Smooth muscle cell of the brain vasculature (primary cell): Measurements from ENCODE around the gene ZFP91.
"Not testable (repeated sequence)": the region's sequence is repeated elsewhere in the genome, so short reads cannot be mapped to it uniquely, and the experiment has no call there.

Experiments used
- DNase-seq: peaks from one replicate; pipeline ENCODE4 v3.0.0-alpha.2; 2012; ENCODE audit warnings: low read depth, low spot score

The ZFP91 gene, protein sequence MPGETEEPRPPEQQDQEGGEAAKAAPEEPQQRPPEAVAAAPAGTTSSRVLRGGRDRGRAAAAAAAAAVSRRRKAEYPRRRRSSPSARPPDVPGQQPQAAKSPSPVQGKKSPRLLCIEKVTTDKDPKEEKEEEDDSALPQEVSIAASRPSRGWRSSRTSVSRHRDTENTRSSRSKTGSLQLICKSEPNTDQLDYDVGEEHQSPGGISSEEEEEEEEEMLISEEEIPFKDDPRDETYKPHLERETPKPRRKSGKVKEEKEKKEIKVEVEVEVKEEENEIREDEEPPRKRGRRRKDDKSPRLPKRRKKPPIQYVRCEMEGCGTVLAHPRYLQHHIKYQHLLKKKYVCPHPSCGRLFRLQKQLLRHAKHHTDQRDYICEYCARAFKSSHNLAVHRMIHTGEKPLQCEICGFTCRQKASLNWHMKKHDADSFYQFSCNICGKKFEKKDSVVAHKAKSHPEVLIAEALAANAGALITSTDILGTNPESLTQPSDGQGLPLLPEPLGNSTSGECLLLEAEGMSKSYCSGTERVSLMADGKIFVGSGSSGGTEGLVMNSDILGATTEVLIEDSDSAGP

DNA sequence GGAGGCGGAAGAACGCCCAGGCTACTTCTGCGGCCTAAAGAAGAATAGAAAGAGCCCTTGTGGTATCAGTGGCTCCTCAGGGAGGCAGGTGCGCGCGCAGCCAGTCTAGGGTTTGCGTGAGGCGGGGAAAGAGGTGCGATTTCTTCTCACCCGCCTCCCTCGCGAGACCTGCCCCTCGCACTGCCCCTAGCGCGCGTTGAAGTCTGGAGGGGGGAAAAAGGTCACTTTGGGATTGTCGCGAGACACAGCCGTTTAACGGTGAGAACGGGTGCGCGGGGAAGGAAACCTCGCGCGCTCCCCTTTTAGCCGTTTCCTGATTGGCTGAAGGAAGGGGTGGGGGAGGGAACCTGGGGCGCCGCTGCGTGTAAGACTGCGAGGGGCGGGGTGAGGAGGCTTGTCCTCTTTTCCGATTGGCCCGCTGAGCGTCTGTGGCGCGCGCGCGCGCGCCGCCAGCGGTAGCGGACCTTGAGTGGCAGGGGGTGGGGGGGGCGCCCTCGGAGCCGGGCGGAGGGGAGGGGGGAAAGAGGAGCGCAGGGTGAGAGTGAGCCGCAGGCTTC lies at the start of gene ZFP91:
ZFP91 (plus strand) TSS at position 429 of the 557 bp plus-strand sequence. CDS start 219 bp downstream, outside the sequence.
- DNase-seq, result peak; percentile 97

DNA sequence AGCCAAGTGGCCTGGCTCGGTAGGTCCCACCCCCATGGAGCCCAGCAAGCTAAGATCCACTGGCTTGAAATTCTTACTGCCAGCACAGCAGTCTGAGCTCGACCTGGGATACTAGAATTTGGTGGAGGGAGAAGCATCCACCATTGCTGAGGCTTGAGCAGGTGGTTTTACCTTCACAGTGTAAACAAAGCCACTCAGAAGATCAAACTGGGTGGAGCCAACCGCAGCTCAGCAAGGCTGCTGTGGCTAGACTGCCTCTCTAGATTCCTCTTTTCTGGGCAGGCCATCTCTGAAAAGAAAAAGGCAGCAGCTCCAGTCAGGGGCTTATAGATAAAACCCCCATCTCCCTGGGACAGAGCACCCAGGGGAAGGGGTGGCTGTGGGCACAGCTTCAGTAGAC lies 48.6 kb upstream of the ZFP91 start:
- DNase-seq, result no peak

DNA sequence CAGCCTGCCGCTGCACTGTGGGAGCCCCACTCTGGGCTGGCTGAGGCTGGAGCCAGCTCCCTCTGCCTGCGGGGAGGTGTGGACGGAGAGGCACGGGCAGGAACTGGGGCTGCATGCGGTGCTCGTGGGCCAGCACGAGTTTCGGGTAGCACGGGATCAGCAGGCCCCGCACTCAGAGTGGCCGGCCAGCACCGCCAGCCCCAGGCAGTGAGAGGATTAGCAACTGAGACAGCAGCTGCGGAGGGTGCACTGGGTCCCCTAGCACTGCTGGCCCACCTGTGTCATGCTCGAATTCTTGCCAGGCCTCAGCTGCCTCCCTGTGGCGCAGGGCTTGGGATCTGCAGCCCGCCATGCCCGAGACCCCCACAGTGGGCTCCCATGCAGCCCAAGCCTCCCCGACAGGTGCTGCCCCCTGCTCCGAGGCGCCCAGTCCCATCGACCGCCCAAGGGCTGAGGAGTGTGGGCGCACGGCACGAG lies 47.0 kb upstream of the ZFP91 start:
- DNase-seq, result no peak

DNA sequence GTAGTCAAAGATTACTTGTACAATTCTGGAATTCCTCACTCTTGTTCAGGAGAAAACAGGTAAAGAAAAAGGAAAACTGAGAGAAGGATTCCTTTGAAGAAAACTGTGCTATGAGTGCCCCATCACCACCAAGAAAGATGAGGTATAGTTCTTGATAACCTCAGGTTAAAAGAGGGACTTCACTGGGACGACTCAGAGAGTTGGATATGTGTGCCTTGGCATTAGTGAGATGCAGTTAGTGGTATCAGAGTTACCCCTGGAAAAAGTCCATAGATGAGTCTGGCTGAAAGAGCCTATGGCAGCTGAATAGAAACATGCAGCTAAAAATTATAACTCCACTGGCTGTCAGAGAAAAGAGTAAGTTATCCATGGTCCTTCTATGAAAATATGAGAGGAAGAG lies 32.0 kb upstream of the ZFP91 start:
- DNase-seq, result no peak

DNA sequence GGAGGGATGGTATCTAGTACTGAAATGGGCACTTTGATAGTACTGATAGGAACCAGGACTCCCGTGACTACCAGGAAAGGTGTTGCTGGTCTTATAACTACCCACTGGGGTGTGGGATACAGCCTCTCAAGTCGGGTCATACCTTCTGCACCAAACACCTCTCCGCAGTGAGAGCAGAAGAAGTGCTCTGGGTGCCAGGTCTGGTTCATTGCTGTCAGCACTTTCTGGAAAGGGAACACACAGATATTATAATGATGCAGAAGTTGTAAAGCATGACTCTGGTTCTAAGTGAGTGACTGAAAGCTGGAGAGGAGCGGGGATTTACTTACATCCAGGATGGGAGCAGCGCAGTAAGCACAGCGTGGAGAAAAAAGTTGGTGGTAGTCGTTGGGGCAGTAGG lies 29.2 kb upstream of the ZFP91 start:
- no peak for DNase-seq

DNA sequence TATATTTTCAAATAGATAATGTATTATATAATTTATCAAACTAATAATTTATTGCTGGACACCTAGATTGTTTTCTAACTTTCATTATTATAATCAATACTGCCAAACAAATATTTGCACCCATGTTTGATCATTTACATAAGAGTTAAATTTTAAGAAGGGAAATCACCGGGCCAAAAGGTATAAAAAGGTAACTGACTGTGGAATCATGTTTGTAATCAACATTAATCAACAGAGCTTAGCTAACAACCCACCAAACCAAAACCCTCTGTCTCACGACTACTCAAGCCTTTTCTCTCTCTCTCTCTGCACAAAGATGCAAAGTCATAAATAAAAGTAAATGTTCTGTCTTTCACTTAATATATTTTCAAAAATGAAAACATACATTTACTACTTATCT lies 18.0 kb upstream of the ZFP91 start:
- DNase-seq, result no peak

DNA sequence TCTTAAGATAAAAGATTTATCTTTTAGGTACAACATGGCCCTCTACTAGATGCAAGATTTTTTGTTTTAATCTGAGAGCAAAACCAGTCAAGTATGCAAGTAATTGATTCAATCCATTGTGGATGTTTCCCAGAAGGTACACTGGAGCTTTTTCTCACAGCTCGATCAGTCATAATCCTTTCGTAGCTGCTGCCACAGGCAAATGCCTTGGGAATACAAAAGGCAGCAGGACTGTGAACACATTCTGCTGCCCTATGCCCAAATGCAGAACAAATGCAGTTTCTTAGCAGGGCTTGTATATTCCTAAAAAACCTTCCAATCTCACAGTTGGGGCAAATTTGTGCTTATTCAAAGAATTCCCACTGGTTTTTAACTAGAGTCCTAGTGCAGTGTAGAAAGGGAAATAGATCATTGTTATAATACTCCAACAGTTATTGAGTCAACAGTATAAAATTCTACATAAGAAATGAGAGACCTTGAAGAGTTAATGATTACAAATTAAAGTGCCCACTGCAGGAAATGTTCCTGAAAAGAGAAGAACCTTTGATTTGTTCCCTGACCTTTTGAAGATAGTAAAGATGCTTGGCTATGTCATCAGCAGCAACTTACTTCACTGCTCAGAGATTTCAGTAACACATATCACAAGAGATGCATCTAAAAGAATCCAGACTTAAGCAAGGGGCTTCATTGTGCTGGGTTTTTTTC lies 17.3 kb upstream of the ZFP91 start:
- DNase-seq, result no peak

DNA sequence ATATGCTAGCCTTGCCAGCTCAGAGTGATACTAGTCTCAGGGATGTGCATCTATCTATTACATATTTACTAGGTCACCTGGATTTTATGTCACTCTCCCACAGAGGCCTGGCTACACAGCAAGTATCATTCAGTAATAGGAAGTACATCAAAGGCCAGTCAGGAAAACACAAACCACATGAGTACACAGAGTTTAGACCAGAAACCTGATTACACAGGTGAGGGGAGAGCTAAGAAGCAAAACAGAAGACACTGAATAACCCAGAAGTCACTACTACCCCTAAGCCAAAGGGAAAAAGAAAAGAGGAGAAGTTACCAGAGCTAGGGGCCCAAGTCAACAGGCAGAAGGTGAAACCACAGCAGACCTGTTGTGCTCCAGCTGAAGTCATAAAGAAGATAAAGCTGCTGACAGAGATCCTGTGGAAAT lies 16.5 kb upstream of the ZFP91 start:
- no peak for DNase-seq

DNA sequence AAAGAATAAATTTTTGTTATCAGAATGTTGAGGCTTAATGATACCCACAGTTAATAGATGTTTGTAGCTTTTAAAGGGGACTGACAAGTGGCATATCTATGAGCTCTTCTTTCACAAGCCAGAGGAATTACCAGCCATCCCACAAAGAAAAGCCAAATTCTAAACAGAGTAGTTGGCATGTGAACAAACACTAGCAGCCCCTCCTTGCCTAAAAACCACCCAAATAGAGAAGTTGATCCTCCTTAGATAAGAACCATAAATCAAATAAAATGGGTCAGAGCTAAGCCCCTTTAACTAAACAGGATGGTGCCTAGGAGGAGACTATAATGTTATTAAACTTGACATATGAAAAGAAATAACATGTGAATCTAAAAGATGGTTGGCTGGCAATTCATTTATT lies 14.6 kb upstream of the ZFP91 start:
- DNase-seq, result no peak

DNA sequence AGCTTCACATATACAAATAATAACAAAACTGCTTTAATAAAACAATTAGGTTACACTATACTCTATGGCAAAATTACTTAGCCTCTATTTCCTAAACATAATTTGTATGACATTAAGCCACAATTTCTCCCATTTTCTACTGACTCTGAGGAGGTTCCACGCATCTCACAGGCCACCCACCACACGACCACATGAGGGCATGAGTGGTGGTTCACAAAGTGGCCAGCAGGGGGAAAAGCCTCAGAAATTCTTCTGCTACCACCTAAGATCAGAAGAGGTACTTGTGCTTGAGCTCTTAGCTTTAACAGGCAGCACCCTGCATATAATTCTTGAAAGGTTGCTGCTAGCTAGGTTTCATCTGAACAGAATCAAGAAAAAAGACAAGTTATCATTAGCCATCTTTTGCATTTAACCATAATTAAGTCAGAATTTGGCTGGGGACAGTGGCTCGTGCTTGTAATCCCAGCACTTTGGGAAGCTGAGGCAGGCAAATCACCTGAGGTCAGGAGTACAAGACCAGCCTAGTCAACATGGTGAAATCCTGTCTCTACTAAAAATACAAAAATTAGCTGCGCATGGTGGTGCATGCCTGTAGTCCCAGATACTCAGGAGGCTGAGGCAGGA lies 10.9 kb upstream of the ZFP91 start:
- DNase-seq, result peak; percentile 17

DNA sequence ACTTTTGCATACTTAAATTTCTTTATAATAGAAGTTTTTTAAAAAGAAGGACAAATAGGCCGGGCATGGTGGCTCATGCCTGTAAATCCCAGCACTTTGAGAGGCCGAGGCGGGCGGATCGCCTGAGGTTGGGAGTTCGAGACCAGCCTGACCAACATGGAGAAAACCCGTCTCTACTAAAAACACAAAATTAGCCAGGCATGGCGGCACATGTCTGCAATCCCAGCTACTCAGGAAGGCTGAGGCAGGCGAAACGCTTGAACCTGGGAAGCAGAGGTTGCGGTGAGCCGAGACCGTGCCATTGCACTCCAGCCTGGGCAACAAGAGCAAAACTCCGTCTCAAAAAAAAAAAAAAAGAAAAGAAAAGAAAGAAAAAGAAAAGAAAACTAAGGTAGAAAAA lies 6.0 kb upstream of the ZFP91 start:
- DNase-seq, result not testable (repeated sequence)

DNA sequence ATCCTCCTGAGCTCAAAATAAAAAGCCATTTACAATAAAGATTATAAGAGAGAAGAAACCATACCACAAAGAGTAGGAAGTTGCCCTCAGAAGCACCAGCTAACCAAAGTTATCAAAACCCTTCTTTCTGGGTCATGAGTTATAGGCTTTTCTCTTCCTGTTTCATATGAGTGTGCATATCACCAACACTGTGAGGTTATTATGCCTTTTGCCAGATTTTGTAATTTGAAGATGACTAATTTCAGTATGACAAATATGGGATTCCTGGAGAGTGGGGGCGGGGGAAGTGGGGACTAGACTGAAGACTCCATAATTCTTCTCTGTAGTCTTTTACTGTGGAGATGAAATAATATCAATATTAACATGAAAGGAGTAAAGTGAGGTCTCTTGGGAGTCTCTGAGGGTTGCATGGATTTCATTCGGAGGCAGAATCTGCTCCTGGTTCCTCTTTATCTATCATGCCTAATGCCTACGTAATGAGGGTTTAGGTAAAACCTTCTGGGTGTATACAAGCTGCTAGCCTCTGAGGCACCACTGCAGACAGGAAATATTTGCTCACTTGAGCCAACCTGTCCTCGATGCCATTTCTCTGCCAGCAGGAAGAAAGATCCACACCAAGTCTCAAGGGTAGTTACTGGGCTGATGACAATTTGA lies 5.3 kb upstream of the ZFP91 start:
- peak; percentile 15 for DNase-seq

DNA sequence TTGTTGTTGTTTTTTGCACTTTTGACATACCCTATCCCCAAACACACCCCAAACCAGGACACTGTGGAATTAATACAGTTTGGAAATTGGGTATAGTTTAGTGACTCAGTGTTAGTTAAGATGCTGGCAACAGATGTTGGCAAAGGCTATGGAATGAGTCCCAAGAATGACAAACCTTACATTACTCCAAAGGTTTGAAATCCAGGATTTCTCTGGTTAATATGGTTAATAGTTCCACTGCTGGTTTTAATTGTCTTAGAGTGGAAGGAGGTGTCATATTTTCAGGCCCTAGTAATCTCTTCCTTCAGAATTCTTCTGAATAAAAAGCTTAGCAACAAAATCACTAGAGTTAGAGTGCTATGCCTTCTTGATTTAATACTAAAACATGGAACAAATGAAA lies 4.0 kb upstream of the ZFP91 start:
- DNase-seq, result no peak

DNA sequence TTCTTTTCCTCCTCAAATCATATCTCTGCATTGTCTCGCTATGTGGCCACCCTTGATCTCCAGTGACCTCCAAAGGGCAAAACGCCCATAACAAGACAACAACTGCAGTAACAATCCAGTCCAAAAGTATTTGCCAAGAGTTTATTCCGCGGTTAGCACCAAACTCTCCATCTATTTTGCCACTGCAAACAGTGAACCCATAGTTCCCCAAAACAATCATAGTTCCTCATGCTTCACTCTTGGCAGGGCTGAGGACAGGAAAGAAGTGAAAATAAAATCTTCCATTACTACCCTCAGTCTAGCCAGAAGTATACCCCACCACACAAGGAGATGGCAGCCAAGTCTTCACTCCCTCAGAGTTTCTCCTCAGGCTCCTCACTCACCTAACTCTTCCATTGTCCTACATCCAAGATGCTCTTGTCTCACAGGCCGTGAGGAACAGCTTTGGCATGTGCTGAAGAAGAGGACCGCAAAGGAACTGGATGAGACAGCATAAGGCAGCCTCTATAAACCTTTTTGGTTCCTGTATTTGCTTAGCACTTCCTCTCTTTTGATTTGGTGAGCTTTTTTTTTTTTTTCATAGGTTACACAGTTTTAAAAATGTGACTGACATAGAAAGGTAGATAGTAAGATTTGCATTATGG lies 3.4 kb upstream of the ZFP91 start, which contains the start of gene LPXN:
LPXN (minus strand) TSS at position 480 of the 644 bp plus-strand sequence; CDS start at position 396, 84 bp downstream.
- DNase-seq, result no peak

DNA sequence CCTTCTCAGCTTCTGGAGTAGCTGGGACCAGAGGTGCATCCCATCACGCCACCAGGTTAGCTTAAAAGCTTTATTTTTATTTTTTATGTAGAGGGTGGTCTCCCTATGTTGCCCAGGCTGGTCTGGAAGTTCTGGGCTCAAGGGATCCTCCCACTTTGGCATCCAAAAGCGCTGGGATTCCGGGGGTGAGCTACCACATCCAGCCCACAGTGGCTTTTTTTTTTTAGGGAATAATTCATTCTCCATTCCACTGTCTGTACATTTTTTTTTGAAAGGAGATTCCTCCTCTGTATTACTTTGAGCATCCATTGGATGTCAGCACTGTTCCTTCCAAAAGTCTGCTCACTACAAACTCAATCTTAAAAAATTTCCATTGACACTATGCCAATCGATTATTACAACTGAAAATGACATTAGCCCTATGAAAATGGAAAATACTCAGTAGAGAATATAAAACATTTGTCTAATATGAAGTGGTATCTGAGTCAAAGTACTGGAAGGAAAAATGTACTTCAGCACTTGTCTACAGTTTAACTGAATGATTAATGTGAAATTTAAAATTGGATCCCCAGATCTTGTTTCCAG lies 1.9 kb upstream of the ZFP91 start:
- DNase-seq, result peak; percentile 15

DNA sequence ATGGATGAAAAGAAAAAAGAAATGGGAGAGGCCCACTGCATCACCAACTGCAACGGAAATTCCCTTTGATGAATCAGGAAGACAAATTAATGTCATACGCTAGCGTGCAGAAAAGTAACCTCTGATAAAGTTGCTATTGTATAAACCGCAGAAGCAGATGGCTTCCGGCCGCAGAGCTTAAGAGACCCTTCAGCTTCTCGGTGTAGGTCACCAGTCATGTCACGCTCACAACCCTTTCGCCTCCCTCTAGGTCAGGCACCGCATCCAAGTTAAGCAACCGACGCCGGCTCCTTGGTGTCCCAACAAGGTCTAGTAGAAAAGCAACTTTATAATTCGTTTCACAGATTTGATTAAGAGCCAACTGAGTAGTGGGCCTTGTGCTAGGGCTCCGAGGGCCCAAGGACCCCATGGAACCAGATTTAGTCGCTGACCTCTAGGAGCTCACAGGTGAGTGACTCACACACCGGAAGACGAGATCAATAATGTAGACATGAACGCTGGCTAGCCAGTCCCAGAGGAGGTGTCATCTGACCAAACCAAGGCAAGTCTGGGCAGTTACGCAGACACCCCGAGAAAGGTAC lies 1.2 kb upstream of the ZFP91 start:
- DNase-seq, result peak; percentile 17

DNA sequence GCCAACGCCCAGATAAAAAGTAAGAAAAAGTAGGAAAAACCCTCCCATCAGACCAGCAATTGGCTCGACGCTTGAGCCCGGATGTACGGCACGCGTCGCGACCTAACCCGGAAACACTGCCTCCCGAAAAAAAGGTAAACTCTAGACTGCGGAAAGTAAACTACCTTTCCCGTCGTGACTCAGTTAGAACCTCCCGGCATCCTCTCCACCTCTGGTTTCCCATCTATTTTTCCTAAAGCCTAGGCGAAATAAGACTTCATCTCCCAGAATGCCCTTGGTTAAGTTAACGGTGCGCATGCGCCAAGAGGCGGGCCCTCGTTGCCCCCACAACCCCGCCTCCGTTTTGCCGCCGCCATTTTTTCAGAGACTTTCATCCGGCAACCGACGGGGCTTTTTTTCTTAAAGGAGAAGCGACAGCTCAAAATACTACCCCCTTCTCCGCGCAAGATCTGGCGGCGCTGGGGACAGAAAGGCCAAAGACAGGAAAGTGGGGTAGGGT lies 678 bp upstream of the ZFP91 start:
- peak; percentile 94 for DNase-seq

DNA sequence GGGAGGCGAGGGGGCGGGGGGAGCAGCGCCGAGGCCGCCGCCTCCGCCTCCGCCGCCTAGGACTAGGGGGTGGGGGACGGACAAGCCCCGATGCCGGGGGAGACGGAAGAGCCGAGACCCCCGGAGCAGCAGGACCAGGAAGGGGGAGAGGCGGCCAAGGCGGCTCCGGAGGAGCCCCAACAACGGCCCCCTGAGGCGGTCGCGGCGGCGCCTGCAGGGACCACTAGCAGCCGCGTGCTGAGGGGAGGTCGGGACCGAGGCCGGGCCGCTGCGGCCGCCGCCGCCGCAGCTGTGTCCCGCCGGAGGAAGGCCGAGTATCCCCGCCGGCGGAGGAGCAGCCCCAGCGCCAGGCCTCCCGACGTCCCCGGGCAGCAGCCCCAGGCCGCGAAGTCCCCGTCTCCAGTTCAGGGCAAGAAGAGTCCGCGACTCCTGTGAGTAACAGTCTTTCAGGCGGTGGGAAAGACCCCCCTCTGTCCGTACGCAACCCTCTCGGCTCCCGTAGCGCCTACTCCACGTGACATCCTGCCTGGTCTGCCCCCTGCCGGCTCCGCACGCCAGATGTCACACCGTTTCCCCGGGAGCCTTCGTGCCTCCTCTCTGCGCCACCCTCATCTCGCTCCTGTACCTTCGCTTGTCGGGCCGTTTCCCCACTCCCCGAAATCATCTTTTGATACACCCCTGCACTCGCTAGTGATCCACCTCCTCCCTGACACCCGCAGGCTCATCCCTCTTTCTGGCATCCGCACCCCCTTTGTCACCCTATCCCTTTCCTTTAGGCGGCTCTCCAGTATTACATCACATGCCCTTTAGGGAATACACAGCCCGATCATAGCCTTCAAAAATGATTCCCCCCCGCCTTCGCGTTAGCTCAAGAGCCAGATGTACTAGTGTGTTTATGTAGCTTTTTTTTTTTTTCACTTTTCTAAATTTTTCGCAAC lies 598 bp downstream of the ZFP91 start:
- DNase-seq, result peak; percentile 70

DNA sequence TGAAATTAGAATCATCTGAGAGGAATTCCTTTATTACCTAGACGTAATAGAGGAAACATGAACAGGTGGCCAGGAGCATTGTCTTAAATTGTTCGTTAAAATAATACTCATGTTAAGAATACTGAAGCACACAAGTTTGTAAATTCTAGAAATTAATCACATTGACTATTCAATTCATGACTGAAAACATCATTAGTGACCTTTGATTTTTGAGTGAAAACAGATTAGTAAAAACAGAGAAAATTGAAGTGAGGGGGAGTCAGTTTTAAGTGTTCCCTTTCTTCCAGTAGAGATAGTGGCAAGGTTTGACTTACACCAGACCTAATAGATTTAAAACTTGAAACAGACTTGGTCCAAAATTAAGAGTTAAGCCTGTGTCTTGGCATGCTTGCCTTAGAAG lies 1.4 kb downstream of the ZFP91 start:
- no peak for DNase-seq
